H1 (cell line): ENCODE measurements around the gene PITPNB. TPM values are rescaled to one million over a fixed set of nuclear protein-coding genes. Genes with fewer than 3 reads are reported as not detected.

Experiments used
- CTCF ChIA-PET: fragments of 300-600 bp; sonication (Branson Sonifier 250); formaldehyde crosslinking; loops from one replicate; lab custom pipeline; 2021; ENCODE audit not compliant: partially characterized antibody; lab: Charles Lee
- POLR2A ChIA-PET: fragments of 300-600 bp; sonication (Branson Sonifier 250); formaldehyde crosslinking; loops from one replicate; lab custom pipeline; 2021; ENCODE audit warnings: inconsistent platforms; ENCODE audit not compliant: partially characterized antibody; lab: Charles Lee
- DNase-seq, 2 experiments: peaks; one replicate each; pipeline versions ENCODE4 v3.0.0 to v3.0.0-alpha.2; 2010 to 2022; ENCODE audit warnings: low spot score in 2 of 2, low read depth in 1 of 2, mixed read lengths in 1 of 2
- FAIRE-seq: peaks from 2 replicates; lab custom pipeline; 2011; peaks lifted over from hg19 to GRCh38; lab: Jason Lieb, UNC
- H2AFZ ChIP-seq: 2 replicates; pipeline ENCODE4 v1.8.1; 2012; ENCODE audit warnings: low read length, inconsistent platforms
- H2AK5ac ChIP-seq: 2 replicates; pipeline ENCODE4 v1.6.1; 2013; ENCODE audit warnings: low read depth, low read length
- H2BK120ac ChIP-seq: replicated peaks from 2 replicates; pipeline ENCODE3; 2013; ENCODE audit warnings: low read depth, low read length, inconsistent platforms
- H2BK12ac ChIP-seq: 2 replicates; pipeline ENCODE4 v1.6.1; 2013; ENCODE audit warnings: low read depth, low read length
- H2BK15ac ChIP-seq: 2 replicates; pipeline ENCODE4 v1.6.1; 2013; ENCODE audit warnings: low read length
- H2BK20ac ChIP-seq: 2 replicates; pipeline ENCODE4 v1.6.1; 2013; ENCODE audit warnings: low read length
- H2BK5ac ChIP-seq: 2 replicates; pipeline ENCODE4 v1.6.1; 2013; ENCODE audit warnings: low read depth, low read length
- H3K14ac ChIP-seq: 2 replicates; pipeline ENCODE4 v1.6.1; 2013; ENCODE audit warnings: inconsistent platforms; ENCODE audit not compliant: insufficient read length
- H3K18ac ChIP-seq: 2 replicates; pipeline ENCODE4 v1.6.1; 2013; ENCODE audit warnings: low read length; ENCODE audit errors: extremely low read depth
- H3K23ac ChIP-seq: 2 replicates; pipeline ENCODE4 v1.6.1; 2013; ENCODE audit warnings: inconsistent platforms; ENCODE audit not compliant: insufficient read length
- H3K23me2 ChIP-seq: 2 replicates; pipeline ENCODE4 v1.6.1; 2013; ENCODE audit warnings: low read depth, low read length
- H3K27ac ChIP-seq: 2 replicates; pipeline ENCODE4 v1.6.1; 2011; ENCODE audit warnings: low read depth, low read length, inconsistent platforms
- H3K27me3 ChIP-seq, 4 experiments: replicated peaks in 1 of 4; 1 replicate in 1 of 4; 2 replicates in 3 of 4; pipeline versions ENCODE4 v1.6.1 to v1.8.1; 2011 to 2013; ENCODE audit warnings: low read length in 3 of 4, mild to moderate bottlenecking in 3 of 4, inconsistent platforms in 2 of 4, mixed read lengths in 2 of 4, moderate library complexity in 1 of 4; ENCODE audit not compliant: control insufficient read depth in 3 of 4, insufficient read depth in 3 of 4; ENCODE audit errors: extremely low read depth in 1 of 4
- H3K36me3 ChIP-seq, 4 experiments: 2 replicates each; pipeline versions ENCODE4 v1.6.1 to v1.8.1; 2011 to 2013; ENCODE audit warnings: mild to moderate bottlenecking in 4 of 4, low read length in 3 of 4, moderate library complexity in 2 of 4, control low read depth in 1 of 4, inconsistent platforms in 1 of 4; ENCODE audit not compliant: insufficient read depth in 4 of 4, control insufficient read depth in 2 of 4
- H3K4ac ChIP-seq: replicated peaks from 2 replicates; pipeline ENCODE3; 2013; ENCODE audit warnings: low read length, low read depth, mixed read lengths, inconsistent platforms; ENCODE audit not compliant: insufficient read length
- H3K4me1 ChIP-seq, 4 experiments: replicated peaks in 1 of 4; 1 replicate in 1 of 4; 2 replicates in 3 of 4; pipeline versions ENCODE4 v1.6.1 to v1.8.1; 2011 to 2013; ENCODE audit warnings: low read length in 3 of 4, inconsistent platforms in 2 of 4, mixed read lengths in 1 of 4; ENCODE audit not compliant: insufficient read depth in 4 of 4, control insufficient read depth in 3 of 4
- H3K4me2 ChIP-seq, 2 experiments: 2 replicates each; pipeline versions ENCODE4 v1.6.1 to v1.8.1; 2011 to 2013; ENCODE audit warnings: low read depth in 2 of 2, low read length in 2 of 2, control low read depth in 1 of 2, inconsistent platforms in 1 of 2, mild to moderate bottlenecking in 1 of 2; ENCODE audit not compliant: insufficient read depth in 1 of 2
- H3K4me3 ChIP-seq, 4 experiments: fragments of 200-600, 300-600 bp in 1 of 4; sonication (generic), shearing (Covaris generic), sonication (Bioruptor Twin) in 1 of 4; 2 replicates each; pipeline versions ENCODE4 v1.5.1 to v1.8.1; 2011 to 2016; ENCODE audit warnings: low read length in 4 of 4, low read depth in 3 of 4, control low read depth in 2 of 4, inconsistent platforms in 2 of 4, mild to moderate bottlenecking in 2 of 4, mixed read lengths in 1 of 4, moderate library complexity in 1 of 4; ENCODE audit not compliant: insufficient read depth in 2 of 4; ENCODE audit errors: extremely low read depth in 1 of 4
- H3K56ac ChIP-seq: replicated peaks from 2 replicates; pipeline ENCODE3; 2013; ENCODE audit warnings: low read depth, mild to moderate bottlenecking, mixed read lengths, low read length, inconsistent platforms; ENCODE audit not compliant: insufficient read length
- H3K79me1 ChIP-seq: 2 replicates; pipeline ENCODE4 v1.6.1; 2013; ENCODE audit warnings: low read depth, low read length, control low read depth
- H3K79me2 ChIP-seq, 2 experiments: 2 replicates each; pipeline versions ENCODE4 v1.6.1 to v1.8.1; 2012 to 2013; ENCODE audit warnings: low read length in 2 of 2, mild to moderate bottlenecking in 2 of 2, inconsistent platforms in 1 of 2; ENCODE audit not compliant: insufficient read depth in 2 of 2, control insufficient read depth in 1 of 2
- H3K9ac ChIP-seq, 4 experiments: replicated peaks in 1 of 4; 1 replicate in 1 of 4; 2 replicates in 3 of 4; pipeline versions ENCODE4 v1.6.1 to v1.8.1; 2011 to 2013; ENCODE audit warnings: low read depth in 3 of 4, low read length in 3 of 4, control low read depth in 2 of 4, mild to moderate bottlenecking in 2 of 4, moderate library complexity in 2 of 4, inconsistent platforms in 1 of 4; ENCODE audit errors: extremely low read depth in 1 of 4
- H3K9me3 ChIP-seq, 2 experiments: 2 replicates each; pipeline versions ENCODE4 v1.6.1 to v1.8.1; 2012 to 2013; ENCODE audit warnings: mild to moderate bottlenecking in 2 of 2, moderate library complexity in 2 of 2, control low read depth in 1 of 2, inconsistent platforms in 1 of 2, low read depth in 1 of 2, low read length in 1 of 2, mixed read lengths in 1 of 2; ENCODE audit not compliant: insufficient read depth in 2 of 2
- H4K20me1 ChIP-seq, 2 experiments: replicated peaks in 1 of 2; 2 replicates each; pipeline versions ENCODE3 to v1.8.1; 2011 to 2013; ENCODE audit warnings: inconsistent platforms in 2 of 2, low read length in 2 of 2, mild to moderate bottlenecking in 1 of 2; ENCODE audit not compliant: insufficient read depth in 2 of 2, control insufficient read depth in 1 of 2
- H4K5ac ChIP-seq: 2 replicates; pipeline ENCODE4 v1.6.1; 2013; ENCODE audit warnings: low read length, low read depth, mixed read lengths, inconsistent platforms; ENCODE audit not compliant: insufficient read length
- H4K8ac ChIP-seq: 2 replicates; pipeline ENCODE4 v1.8.0; 2013; ENCODE audit warnings: mild to moderate bottlenecking, moderate library complexity, low read length, inconsistent platforms; ENCODE audit not compliant: insufficient read depth; ENCODE audit errors: extremely low read depth
- H4K91ac ChIP-seq: replicated peaks from 2 replicates; pipeline ENCODE3; 2013; ENCODE audit warnings: low read length, mixed read lengths, inconsistent platforms; ENCODE audit not compliant: insufficient read length
- ASH2L ChIP-seq: fragments of 200-600, 300-600 bp; sonication (generic); IDR thresholded peaks from one replicate; pipeline ENCODE4 v1.7.1; 2017; ENCODE audit warnings: low read length
- CBX5 ChIP-seq: fragments of 300-800, 300-1000 bp; sonication (generic); IDR thresholded peaks from 2 replicates; pipeline ENCODE4 v1.7.1; 2016; ENCODE audit warnings: antibody characterized with exemption, low read length, low read depth
- CTBP2 ChIP-seq: IDR thresholded peaks from 2 replicates; pipeline ENCODE4 v1.7.0; 2011; ENCODE audit warnings: borderline replicate concordance, mild to moderate bottlenecking, moderate library complexity, mixed read lengths, low read length; ENCODE audit not compliant: insufficient read depth, insufficient read length
- EP300 ChIP-seq, 2 experiments: IDR thresholded peaks; 1 replicate in 1 of 2; 2 replicates in 1 of 2; pipeline ENCODE4 v1.6.1; 2011 to 2012; ENCODE audit warnings: low read depth in 2 of 2, low read length in 2 of 2, mild to moderate bottlenecking in 2 of 2, borderline replicate concordance in 1 of 2, inconsistent platforms in 1 of 2, moderate library complexity in 1 of 2
- EZH2 ChIP-seq: fragments of 200-600 bp; sonication (generic); IDR thresholded peaks from 2 replicates; pipeline ENCODE4 v1.7.1; 2012; ENCODE audit warnings: low read depth, mild to moderate bottlenecking, moderate library complexity, low read length, inconsistent platforms; ENCODE audit not compliant: severe bottlenecking
- FOSL1 ChIP-seq: IDR thresholded peaks from 2 replicates; pipeline ENCODE4 v1.6.1; 2011; ENCODE audit warnings: mild to moderate bottlenecking, low read depth, low read length, moderate library complexity; ENCODE audit not compliant: insufficient read depth
- GABPA ChIP-seq: IDR thresholded peaks from 2 replicates; pipeline ENCODE4 v1.6.1; 2011; ENCODE audit warnings: mild to moderate bottlenecking, low read length, moderate library complexity, borderline replicate concordance; ENCODE audit not compliant: insufficient read depth
- NRF1 ChIP-seq: IDR thresholded peaks from 2 replicates; pipeline ENCODE4 v1.6.1; 2011; ENCODE audit warnings: mild to moderate bottlenecking, low read depth, low read length, improper control_type of control experiment
- SIRT6 ChIP-seq: IDR thresholded peaks from one replicate; pipeline ENCODE4 v1.7.1; 2012; ENCODE audit warnings: low read length, inconsistent platforms
- SIX5 ChIP-seq: IDR thresholded peaks from 2 replicates; pipeline ENCODE4 v1.6.1; 2011; ENCODE audit warnings: mild to moderate bottlenecking, low read depth, low read length
- SP4 ChIP-seq: IDR thresholded peaks from 2 replicates; pipeline ENCODE4 v1.6.1; 2012; ENCODE audit warnings: low read length, inconsistent platforms
- WGBS, 2 experiments: shearing (Covaris generic) in 1 of 2; methylation state at CpG; one replicate each; pipeline versions ENCODE4 v1.1.6 to v1.1.7; 2013 to 2015; ENCODE audit warnings: low lambda C conversion rate in 2 of 2, mixed read lengths in 2 of 2, inconsistent platforms in 1 of 2, low coverage in 1 of 2, missing lambda C conversion rate in 1 of 2; ENCODE audit not compliant: insufficient replicate concordance in 2 of 2, insufficient coverage in 1 of 2, insufficient read length in 1 of 2; ENCODE audit errors: extremely low coverage in 1 of 2, missing lambda C conversion rate in 1 of 2; 5-methylcytosine and 5-hydroxymethylcytosine counted together
- polyA plus RNA-seq, 7 experiments: library from polyadenylated mRNA; depleted of rRNA in 3 of 7; stranded (reverse) in 5 of 7; unstranded in 2 of 7; fragments of >200 nt in 5 of 7; fragments of 200-250 nt in 2 of 7; gene quantifications; 1 replicate in 5 of 7; 2 replicates in 1 of 7; 4 replicates in 1 of 7; pipeline versions ENCODE4 v1.2.1 to v1.2.3, GENCODE V29; 2011 to 2013; ENCODE audit warnings: missing spikeins in 2 of 7, mixed read lengths in 2 of 7
- total RNA-seq: library from RNA; stranded (reverse); fragmentation: NEBNext Ultra II Directional; extraction: Animal tissue kit (Norgen Biotek cat#: 25700); gene quantifications from 2 replicates; pipeline ENCODE4 v1.2.1, GENCODE V29; 2021

PITPNB gene
- total and polyA plus RNA-seq, 2 of the 8 experiments (the other 6 are each of a cell fraction or from before 2014, with no cell fraction given), result 24.6 to 89.3 TPM

DNA sequence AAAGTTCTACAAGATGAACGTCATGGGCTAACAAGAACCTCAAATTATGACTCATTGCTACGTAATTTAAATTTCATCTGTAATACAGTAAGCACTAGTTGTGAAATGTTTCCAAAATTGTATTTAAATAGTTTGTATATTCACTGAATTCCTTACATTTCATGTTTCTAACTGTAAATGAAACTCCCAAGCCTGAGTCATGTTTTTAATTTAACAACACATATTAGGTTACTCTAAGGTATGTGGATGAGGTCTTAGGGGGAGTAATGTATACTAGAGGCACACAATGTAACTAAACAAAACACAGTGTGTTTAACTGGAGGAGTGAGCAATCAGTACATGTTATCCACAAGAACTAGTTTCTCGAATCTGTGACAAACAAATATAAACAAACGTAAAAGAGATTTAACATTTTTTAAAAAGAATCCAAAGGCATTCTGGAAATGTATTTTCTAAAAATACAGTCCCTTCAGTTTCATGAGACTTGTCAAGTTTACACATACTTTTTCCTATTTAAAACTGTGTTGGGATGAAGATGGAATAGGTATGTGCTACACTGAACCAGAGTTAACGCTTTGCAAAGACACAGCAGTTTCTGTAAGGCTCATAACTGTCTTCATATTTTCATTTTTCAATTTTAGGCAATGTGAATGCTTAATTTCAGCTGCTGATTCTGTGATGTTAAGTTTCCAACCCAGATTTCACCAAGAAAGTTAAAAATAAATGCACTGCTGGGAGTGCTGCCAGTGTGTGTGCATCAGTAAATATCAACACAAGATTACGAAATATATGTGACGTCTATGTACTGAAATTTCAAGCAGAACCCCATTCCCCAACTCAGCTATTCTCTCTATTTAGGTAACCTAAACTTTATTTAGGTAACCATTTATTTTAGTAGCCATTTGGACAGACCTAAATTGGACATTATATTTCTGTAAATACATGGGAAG, 52.6 kb downstream of the PITPNB start:
- Histone ChIP-seq H3K27ac (no peak overlapping the region), H3K27me3 (no peaks in the 10 kb centered on the region), H3K9ac (no peak overlapping the region), H3K4me3 (no peak overlapping the region), H3K23ac (no peak overlapping the region), H3K18ac (no peak overlapping the region), H2BK5ac (no peak overlapping the region), H3K23me2 (no peaks in the 10 kb centered on the region), H3K36me3 (peaks cover 2 to 18% (median 5%) of the 10 kb centered on the region in 4 experiments; a peak in 7 of 8 replicates), H2BK12ac (no peak overlapping the region), H2BK20ac (no peak overlapping the region), H4K5ac (no peak overlapping the region), H3K9me3 (no peaks in the 10 kb centered on the region), H4K8ac (no peak overlapping the region), H3K14ac (no peak overlapping the region), H3K56ac (no peak overlapping the region), H3K79me1 (no peaks in the 10 kb centered on the region), H2AK5ac (no peak overlapping the region), H3K4me1 (no peaks in the 10 kb centered on the region; a peak in 3 of 7 replicates), H4K20me1 (no peaks in the 10 kb centered on the region), H3K4me2 (no peak overlapping the region), H3K4ac (no peak overlapping the region), H2BK15ac (no peak overlapping the region), H3K79me2 (no peaks in the 10 kb centered on the region), H4K91ac (no peak overlapping the region), H2AFZ (no peak overlapping the region), H2BK120ac (no peak overlapping the region)
- no peak for FAIRE-seq
- DNase-seq, result no peak
- ChIA-PET CTCF (interaction anchor here (0.6 kb wide), 1 partner anchor 47 kb away, joined by 3 read pairs; no protein-coding TSS in a partner anchor), POLR2A (no interaction called here)
- 91% methylated on average over 7 of the region's 7 CpGs; no CpG with 5 or more reads in 1 of the 2 experiments for WGBS, 2 experiments
- TF ChIP-seq EP300 (IDR thresholded peaks at IDR 0.05; ENCODE audit: borderline replicate concordance in 1 of 2, low read depth in 2 of 2, low read length in 2 of 2) (no peak), GABPA (no peak), NRF1 (no peak), CBX5 (no peak), ASH2L (no peak), CTBP2 (no peak), SIX5 (no peak), FOSL1 (no peak), SIRT6 (no peak), EZH2 (no peak), SP4 (no peak)
